ENCODE measurements around the gene OSM.

Gene OSM

GRCh38 chr22:30266445-30267381, at the start of gene OSM:
OSM (minus strand) TSS chr22:30266851; CDS start chr22:30266799, 52 bp downstream.
- no peak for DNase-seq

DNA sequence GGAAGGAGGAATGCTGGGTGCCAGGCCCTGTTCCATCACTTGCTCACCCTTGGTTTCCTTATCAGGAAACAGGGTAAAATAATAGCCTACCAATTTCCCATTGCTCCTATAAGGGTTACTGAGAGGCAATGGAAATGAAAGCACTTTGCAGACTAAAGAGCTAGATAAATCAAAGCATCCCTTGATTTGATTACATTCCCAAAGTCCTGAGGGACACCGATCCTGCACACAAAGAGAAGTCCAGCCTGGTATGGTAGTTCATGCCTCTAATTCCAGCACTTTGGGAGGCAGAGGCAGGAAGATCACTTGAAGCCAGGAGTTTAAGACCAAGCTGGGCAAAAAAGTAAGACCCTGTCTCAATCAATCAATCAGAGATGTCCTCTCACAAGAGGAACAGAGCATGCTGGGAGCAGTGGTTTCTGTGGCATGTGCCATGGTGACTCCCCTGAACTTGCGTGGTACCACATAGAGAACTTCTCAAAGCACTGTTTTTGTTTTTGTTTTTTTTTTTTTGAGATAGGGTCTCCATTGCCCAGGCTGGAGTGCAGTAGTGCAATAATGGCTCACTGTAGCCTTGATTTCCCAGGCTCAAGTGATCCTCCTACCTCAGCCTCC, 49.4 kb upstream of the OSM start:
- no peak for DNase-seq

- no peak for DNase-seq
These were observed 48.3 kb upstream of the OSM start for GRCh38 chr22:30314915-30315314.

GRCh38 chr22:30313527-30314363, 47.1 kb upstream of the OSM start:
- DNase-seq, result no peak

- no peak for DNase-seq
These were observed 45.4 kb upstream of the OSM start for GRCh38 chr22:30312053-30312452.

DNA sequence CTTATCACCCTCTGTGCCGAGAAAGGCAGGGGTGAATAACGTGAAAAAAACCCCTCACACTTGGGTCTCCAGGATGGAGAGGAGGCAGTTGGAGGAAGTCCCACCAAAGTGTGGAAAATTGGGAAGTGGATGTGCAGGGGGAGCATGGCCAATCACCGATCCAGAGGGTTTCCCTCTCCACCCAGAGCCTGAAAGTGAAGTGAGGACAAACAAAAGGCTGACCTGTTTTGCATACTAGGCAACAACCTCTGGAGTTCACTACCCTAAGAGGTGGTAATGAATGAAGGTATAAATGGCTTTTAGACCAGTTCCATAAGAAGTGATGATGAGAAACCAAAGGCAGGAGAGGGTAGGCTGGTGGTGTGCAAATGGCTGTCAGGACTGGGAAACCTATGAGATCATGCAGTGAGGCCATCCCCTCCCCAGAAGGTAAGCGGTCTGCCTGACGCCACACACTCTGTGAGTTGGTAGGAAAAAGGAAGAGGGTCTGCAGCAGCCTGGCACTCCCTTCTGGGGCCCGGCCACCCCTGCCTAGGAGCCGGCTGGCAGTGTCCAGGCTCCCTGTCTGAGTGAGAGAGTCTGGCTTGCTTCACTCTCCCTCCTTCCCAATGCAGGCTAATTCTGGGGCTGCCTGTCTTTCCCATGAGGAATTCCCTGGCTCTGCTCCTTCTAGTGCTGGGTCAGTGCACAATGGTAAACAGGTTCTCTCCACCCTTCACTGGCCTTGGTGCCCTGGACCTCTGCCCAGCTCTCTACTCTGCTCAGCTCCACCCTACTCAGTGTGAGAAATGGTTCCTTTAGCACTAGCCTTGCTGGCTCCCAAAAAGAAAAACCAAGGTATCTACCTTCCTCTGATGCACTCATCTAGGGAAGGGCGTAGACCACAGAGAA, 44.5 kb upstream of the OSM start:
- no peak for DNase-seq

- DNase-seq, result no peak
These were observed 43.5 kb upstream of the OSM start for GRCh38 chr22:30309951-30310741.

GRCh38 chr22:30308518-30309230, 42.0 kb upstream of the OSM start:
- no peak for DNase-seq

DNA sequence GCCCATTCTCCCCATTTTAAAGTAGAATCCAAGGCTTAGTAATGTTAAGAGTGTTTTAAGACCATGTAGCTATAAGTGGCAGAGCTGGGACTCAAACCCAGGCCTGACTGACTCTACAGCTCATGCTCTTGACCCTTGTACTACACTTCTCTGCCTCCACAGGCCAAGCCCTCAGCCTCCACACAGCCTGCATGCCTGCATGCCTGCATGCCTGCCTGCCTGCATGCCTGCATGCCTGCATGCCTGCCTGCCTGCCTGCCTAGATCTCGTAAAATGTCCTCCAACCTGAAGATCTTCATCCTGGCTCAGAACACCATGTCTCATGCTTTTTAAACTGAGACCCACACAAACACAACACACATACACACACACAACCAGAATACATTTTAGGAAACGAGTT, 41.4 kb upstream of the OSM start:
- no peak for DNase-seq

DNA sequence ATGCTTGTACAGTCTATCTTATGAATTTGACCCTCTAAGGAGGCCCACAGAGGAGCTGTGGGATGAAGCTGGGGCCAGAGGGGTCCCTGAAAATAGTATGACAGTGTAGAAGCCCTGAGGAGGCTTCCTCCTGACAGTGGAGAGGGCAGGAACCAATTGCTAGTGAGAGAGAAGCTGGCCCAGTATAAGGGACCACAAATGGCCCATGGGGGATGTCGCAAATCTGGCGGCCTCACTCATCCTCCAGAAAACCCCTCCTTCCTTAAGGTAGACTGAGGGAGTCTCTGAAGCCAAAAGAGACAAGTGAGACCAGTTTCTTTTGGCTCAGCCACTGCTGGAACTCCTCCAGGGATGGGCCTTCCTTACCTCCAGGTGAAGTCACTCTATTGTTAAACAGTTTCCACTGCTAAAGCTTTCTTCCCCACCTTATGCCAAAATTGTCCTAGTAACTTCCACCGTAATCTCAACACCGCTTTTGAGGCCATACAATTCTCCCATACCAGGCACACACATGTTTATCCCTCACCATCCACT, 40.5 kb upstream of the OSM start:
- no peak for DNase-seq

DNA sequence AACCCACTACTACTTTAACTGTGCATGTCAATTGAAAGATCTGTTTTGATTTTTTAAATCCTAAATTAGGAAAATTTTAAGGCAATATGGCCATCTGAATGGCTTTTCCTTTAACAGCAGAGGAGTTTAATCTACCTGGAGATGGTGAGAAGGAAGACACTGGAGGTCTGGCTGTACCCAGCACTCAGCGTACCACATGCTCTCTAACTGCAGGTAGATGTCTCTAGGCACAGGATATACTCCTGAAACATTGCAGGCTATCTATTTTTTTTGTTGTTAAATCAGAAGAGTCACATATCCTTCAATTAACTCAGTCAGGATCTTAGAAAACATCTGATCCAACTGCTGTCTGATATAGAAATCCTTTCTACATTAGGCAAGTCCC, 40.0 kb upstream of the OSM start:
- no peak for DNase-seq

- DNase-seq, result no peak
These were observed 39.4 kb upstream of the OSM start for GRCh38 chr22:30305906-30306626.

- no peak for DNase-seq
These were observed 38.9 kb upstream of the OSM start for GRCh38 chr22:30305519-30305905.

DNA sequence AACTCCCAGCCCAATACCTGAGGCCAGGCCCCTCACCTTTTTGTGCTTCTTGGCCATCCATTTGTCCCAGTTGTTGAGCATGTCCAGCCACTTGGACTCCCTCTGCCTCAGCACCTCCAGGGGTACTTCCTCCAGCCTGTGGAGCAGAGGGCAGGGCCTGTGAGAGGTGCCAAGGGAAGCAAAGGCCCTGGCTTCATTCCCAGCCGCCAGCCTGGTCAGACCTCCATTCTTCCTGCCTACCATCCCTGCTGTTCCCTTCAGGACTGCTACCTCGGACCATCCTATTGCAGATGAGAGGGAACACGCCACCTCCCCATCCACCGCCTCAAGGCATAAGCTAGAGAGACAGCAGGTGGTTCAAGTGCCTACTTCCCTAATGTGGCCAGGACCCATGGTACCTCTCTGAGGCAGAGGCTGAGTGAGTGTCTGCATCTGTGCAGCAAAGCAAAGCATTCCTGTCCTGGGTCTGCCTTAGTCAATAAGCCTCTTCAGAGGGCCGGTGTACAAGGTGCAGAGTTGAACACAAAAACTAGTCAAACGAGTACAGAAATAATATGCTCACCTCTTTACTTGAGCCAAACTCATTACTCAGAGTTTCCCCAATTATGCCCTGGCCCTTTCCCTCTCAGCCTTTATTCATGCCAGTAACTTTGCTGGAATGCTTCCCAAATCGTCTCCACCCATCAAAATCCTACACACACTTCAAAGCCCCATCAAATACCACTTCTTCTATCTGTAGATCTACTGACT, 38.0 kb upstream of the OSM start:
- DNase-seq, result no peak

DNA sequence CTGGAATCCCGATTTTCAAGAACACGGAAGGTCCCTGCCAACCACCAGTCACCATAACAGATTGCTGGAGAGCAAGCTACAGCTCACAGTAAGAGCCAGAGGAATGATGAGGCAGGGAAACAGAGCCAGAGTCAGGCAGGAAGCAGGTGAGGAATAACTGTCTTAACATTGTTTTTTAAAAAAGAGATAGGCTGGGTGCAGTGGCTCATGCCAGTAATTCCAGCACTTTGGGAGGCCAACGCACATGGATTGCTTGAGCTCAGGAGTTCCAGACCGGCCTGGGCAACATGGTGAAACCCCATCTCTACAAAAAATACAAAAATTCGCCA, 36.1 kb upstream of the OSM start:
- no peak for DNase-seq

DNA sequence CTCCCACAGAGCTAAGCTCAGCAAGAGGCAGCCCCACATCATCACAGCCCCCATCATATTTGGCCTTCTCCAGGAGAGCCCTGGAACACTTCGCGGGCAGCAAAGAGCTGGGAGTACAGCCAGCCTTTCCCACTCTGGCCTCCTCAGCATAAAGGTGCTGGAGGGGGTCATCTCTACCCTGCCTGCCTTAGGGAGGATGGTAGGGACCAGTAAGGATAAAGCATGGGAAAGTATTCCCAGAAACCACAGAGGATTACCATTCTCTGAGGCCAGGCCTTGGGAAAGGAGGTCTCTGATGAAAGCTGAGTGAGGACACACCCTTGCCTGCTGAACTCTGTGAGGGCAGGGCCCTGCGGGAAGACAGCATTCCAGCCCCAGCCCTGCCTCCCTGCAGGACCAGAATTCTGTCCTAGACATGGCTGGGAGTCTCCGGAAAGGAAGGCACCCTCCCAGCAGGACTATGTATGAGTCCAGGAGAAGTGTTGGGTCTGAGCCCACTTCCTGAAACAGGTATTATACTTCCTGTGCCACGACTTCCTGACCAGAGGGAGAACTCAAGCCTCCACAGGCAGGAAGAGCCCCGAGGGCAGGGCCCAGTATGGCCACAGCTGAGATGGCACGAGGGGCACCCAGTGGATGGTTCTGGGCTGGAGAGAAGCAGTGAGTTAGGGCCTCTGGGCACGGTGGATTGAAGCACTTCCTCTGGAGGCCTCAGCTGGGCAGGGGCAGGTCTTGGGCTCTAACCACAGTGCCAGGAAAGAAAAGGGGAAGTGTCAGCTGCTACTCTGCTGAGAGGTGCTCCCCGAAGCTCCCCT, 35.6 kb upstream of the OSM start:
- DNase-seq, result no peak

GRCh38 chr22:30299322-30299721, 32.7 kb upstream of the OSM start:
- DNase-seq, result no peak

GRCh38 chr22:30297991-30298701, 31.5 kb upstream of the OSM start:
- DNase-seq, result no peak
